Body of pancreas (tissue), 4 donors: ENCODE data around the gene AIP. TPM values are rescaled to one million over a fixed set of nuclear protein-coding genes. Genes with fewer than 3 reads are reported as not detected.

ENCODE experiments used
- ATAC-seq: fragments of 150-250 bp; one replicate; pipeline ENCODE4 v1.9.1; 2016
- DNase-seq, 4 donors: peaks; one replicate each; pipeline ENCODE4 v3.0.0-alpha.2; 2019
- H3K27ac ChIP-seq, 4 donors: fragments of 200-600 bp; sonication (generic); 1 replicate in 3 of 4; 2 replicates in 1 of 4; pipeline versions ENCODE4 v1.5.1 to v1.6.1; 2016 to 2019; ENCODE audit warnings: mild to moderate bottlenecking in 1 of 4, mixed read lengths in 1 of 4, moderate library complexity in 1 of 4
- H3K27me3 ChIP-seq, 2 donors: fragments of 200-600 bp; sonication (generic); one replicate each; pipeline ENCODE4 v1.6.0; 2016; ENCODE audit warnings: mild to moderate bottlenecking in 1 of 2
- H3K36me3 ChIP-seq, 2 donors: fragments of 200-600 bp; sonication (generic); replicated peaks in 1 of 2; 2 replicates each; pipeline ENCODE4 v1.5.1; 2016; ENCODE audit warnings: low read depth in 2 of 2; ENCODE audit not compliant: insufficient read depth in 1 of 2
- H3K4me1 ChIP-seq: fragments of 200-600 bp; sonication (generic); one replicate; pipeline ENCODE4 v1.6.0; 2016
- H3K4me3 ChIP-seq, 2 donors: fragments of 200-600 bp; sonication (generic); 1 replicate in 1 of 2; 2 replicates in 1 of 2; pipeline ENCODE4 v1.5.1; 2016 to 2019
- H3K9me3 ChIP-seq, 3 donors: fragments of 200-600 bp; sonication (generic); 1 replicate in 2 of 3; 2 replicates in 1 of 3; pipeline ENCODE4 v1.5.1; 2016
- POLR2A ChIP-seq, 3 donors: fragments of 450-650 bp; IDR thresholded peaks; one replicate each; pipeline ENCODE4 v1.6.1; 2016; ENCODE audit warnings: antibody characterized with exemption in 3 of 3, mild to moderate bottlenecking in 2 of 3
- WGBS, 2 donors: methylation state at CpG; one replicate each; pipeline ENCODE4 v1.1.5; 2017; 5-methylcytosine and 5-hydroxymethylcytosine counted together
- intact Hi-C: fragments of 100-400 bp; cut with DNase I; formaldehyde crosslinking; loops from one replicate; pipeline ENCODE4 v1.15.1; 2023
- total RNA-seq, 2 donors: library from RNA; depleted of rRNA; stranded (reverse); fragments of >200 nt; gene quantifications; one replicate each; pipeline ENCODE4 v1.1.0, GENCODE V29; 2016
- TF ChIP-seq, protein P1 (sequence below), 7 experiments: fragments of 450-650 bp in 4 of 7; fragments of 200-600 bp in 3 of 7; sonication (generic) in 3 of 7; IDR thresholded peaks; one replicate each; pipeline ENCODE4 v1.5.1; 2016 to 2019; ENCODE audit warnings: antibody characterized with exemption in 7 of 7

AIP gene
- total RNA-seq, 2 donors from 2014 or later, result 21.4 to 39.7 TPM

GRCh38 chr11:67517784-67518552 lies 35.1 kb downstream of the AIP start:
- intact Hi-C loops, result no loop called here
- 81 to 87% methylated on average over 7 to 10 of the region's 10 CpGs for WGBS, 2 donors
- TF ChIP-seq POLR2A (IDR thresholded peaks at IDR 0.05), result no peak
- TF ChIP-seq, protein P1, sequence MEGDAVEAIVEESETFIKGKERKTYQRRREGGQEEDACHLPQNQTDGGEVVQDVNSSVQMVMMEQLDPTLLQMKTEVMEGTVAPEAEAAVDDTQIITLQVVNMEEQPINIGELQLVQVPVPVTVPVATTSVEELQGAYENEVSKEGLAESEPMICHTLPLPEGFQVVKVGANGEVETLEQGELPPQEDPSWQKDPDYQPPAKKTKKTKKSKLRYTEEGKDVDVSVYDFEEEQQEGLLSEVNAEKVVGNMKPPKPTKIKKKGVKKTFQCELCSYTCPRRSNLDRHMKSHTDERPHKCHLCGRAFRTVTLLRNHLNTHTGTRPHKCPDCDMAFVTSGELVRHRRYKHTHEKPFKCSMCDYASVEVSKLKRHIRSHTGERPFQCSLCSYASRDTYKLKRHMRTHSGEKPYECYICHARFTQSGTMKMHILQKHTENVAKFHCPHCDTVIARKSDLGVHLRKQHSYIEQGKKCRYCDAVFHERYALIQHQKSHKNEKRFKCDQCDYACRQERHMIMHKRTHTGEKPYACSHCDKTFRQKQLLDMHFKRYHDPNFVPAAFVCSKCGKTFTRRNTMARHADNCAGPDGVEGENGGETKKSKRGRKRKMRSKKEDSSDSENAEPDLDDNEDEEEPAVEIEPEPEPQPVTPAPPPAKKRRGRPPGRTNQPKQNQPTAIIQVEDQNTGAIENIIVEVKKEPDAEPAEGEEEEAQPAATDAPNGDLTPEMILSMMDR (IDR thresholded peaks at IDR 0.05), result no peak
- ATAC-seq (no peak), DNase-seq (no peak)
- Histone ChIP-seq H3K4me3 (no peak overlapping the region), H3K27me3 (no peaks in the 10 kb centered on the region), H3K36me3 (no peaks in the 10 kb centered on the region), H3K4me1 (no peaks in the 10 kb centered on the region), H3K9me3 (no peaks in the 10 kb centered on the region), H3K27ac (no peak overlapping the region)

GRCh38 chr11:67519726-67520125 lies 36.9 kb downstream of the AIP start:
- no peak for ATAC-seq

DNA sequence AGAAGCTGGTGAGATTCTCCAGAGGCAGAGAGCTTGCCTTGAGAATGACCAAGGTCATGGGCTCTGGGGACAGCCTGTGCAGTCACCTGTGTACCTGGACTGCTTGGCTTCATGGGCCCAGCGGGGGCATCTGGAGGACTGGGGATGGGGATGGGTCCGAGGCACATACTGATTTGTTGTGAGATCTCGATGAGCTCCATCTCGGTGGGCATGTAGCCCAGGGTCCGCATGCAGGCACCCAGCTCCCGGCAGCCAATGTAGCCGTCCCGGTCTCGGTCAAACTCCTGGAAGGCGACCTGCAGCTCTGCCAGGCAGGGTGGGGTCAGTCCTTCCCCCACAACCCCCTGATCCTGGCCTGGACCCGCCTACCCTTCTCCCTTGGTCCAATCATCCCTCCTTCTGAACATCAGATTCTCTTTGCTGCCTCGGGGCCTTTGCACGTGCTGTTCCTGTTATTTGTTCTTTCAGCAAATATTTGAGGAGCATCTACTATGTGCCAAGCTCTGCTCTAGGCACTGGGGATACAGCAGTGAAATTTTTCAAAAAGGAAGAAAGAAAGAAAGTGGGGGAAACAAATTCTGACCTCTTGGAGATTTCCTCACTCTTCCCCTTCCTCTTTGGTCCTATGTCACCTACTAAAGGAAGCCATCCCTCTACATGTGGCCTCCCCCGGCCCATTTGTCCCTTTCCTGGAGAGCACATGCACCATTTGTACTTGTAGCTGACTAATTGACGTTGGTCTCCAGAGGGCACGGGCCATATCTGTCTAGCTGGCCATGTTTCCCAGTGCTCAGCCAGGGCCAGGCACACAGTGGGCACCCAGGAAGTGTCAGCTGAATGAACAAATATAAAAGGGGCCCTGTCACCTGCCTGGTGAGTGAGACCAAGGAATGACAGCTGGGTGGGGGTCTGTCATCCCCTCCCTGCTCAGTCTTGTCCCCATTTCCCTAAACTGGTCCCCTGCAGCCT lies 38.3 kb downstream of the AIP start:
- intact Hi-C loops, result no loop called here
- 90 to 91% methylated on average over 14 to 16 of the region's 16 CpGs for WGBS, 2 donors

More at GRCh38 chr11:67519726-67520125, 36.9 kb downstream of the AIP start:
- no peak for DNase-seq
- TF ChIP-seq, protein P1 (IDR thresholded peaks at IDR 0.05), result no peak
- no peak for TF ChIP-seq POLR2A (IDR thresholded peaks at IDR 0.05)
- no peaks in the 10 kb centered on the region for H3K9me3 ChIP-seq
- H3K36me3 ChIP-seq, result no peaks in the 10 kb centered on the region
- H3K27me3 ChIP-seq, result no peaks in the 10 kb centered on the region
- no peaks in the 10 kb centered on the region for H3K4me1 ChIP-seq
- WGBS, 2 donors, result 80 to 88% methylated on average over 18 to 32 of the region's 32 CpGs
- H3K27ac ChIP-seq, result no peak overlapping the region
- intact Hi-C loops, result no loop called here
- no peak overlapping the region for H3K4me3 ChIP-seq

DNA sequence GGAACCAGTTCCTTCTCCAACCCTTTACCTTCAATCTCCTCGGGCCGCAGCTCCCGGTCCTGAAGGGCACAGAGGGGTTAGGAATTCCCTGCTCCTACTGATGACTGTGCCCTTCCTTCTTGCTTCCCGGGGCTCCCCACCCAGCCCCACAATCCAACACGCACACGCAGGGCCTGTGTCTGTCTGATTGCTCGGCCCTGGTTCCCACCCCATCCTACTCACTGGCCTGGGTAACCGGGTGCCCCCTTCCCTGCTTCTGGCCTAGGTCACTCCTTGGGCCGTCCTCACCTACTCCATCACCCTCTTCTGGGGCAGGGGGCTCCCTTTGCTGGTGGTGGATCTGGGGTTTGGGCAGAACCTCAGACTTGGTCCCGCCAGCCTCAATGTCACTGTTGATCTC lies 39.1 kb downstream of the AIP start:
- no peak overlapping the region for H3K4me3 ChIP-seq
- intact Hi-C loops, result no loop called here
- H3K27me3 ChIP-seq, result no peaks in the 10 kb centered on the region
- H3K9me3 ChIP-seq, result no peaks in the 10 kb centered on the region
- H3K36me3 ChIP-seq, result no peaks in the 10 kb centered on the region
- ATAC-seq (no peak), DNase-seq (no peak)
- H3K27ac ChIP-seq, result no peak overlapping the region
- H3K4me1 ChIP-seq, result peaks cover 14% of the 10 kb centered on the region
- 86 to 89% methylated on average over 10 of the region's 10 CpGs for WGBS, 2 donors
- no peak for TF ChIP-seq POLR2A (IDR thresholded peaks at IDR 0.05)
- TF ChIP-seq, protein P1 (IDR thresholded peaks at IDR 0.05), result no peak

More for the DNA sequence above, 38.3 kb downstream of the AIP start:
- Histone ChIP-seq H3K9me3 (no peaks in the 10 kb centered on the region), H3K36me3 (no peaks in the 10 kb centered on the region), H3K27me3 (no peaks in the 10 kb centered on the region), H3K27ac (no peak overlapping the region), H3K4me1 (peaks cover 12% of the 10 kb centered on the region), H3K4me3 (no peak overlapping the region)
- no peak for DNase-seq
- ATAC-seq, result no peak
- no peak for TF ChIP-seq POLR2A (IDR thresholded peaks at IDR 0.05)
- TF ChIP-seq, protein P1 (IDR thresholded peaks at IDR 0.05), result no peak
